Fibroblast of mammary gland (primary cell): ENCODE data around the gene TIMMDC1.

Experiments used
- DNase-seq: peaks from one replicate; pipeline ENCODE4 v3.0.0-alpha.2; 2010; ENCODE audit warnings: low read depth
- H3K4me3 ChIP-seq: 2 replicates; pipeline ENCODE4 v1.5.1; 2011; ENCODE audit warnings: low read depth, mild to moderate bottlenecking, low read length, moderate library complexity; ENCODE audit not compliant: control insufficient read depth
- CTCF ChIP-seq: conservative IDR thresholded peaks from 2 replicates; pipeline ENCODE4 v1.5.1; 2011; ENCODE audit warnings: low read depth, low read length, inconsistent platforms; ENCODE audit not compliant: control insufficient read depth, insufficient read depth

TIMMDC1 gene

GRCh38 chr3:119492128-119492527, 6.2 kb upstream of the TIMMDC1 start:
- no peak for TF ChIP-seq CTCF
- no peak overlapping the region for H3K4me3 ChIP-seq
- no peak for DNase-seq

GRCh38 chr3:119492810-119493209, 5.5 kb upstream of the TIMMDC1 start:
- no peak overlapping the region for H3K4me3 ChIP-seq
- DNase-seq, result no peak
- TF ChIP-seq CTCF, result no peak

- DNase-seq, result no peak
- peak; percentile 4 for TF ChIP-seq CTCF
- H3K4me3 ChIP-seq, result no peak overlapping the region
These were observed 3.8 kb upstream of the TIMMDC1 start for GRCh38 chr3:119494597-119494996.

GRCh38 chr3:119497820-119498185, 544 bp upstream of the TIMMDC1 start:
- no peak for TF ChIP-seq CTCF
- peak; percentile 30 for DNase-seq
- peak overlapping the region; percentile 98 for H3K4me3 ChIP-seq

GRCh38 chr3:119500265-119500664, 1.9 kb downstream of the TIMMDC1 start:
- DNase-seq, result no peak

GRCh38 chr3:119500901-119501300, 2.6 kb downstream of the TIMMDC1 start:
- TF ChIP-seq CTCF, result no peak
- DNase-seq, result no peak
- H3K4me3 ChIP-seq, result no peak overlapping the region

More at GRCh38 chr3:119500265-119500664, 1.9 kb downstream of the TIMMDC1 start:
- no peak for TF ChIP-seq CTCF
- no peak overlapping the region for H3K4me3 ChIP-seq

GRCh38 chr3:119506631-119507030, 8.3 kb downstream of the TIMMDC1 start:
- H3K4me3 ChIP-seq, result no peak overlapping the region
- DNase-seq, result no peak

More at GRCh38 chr3:119506631-119507030, 8.3 kb downstream of the TIMMDC1 start:
- TF ChIP-seq CTCF, result no peak
